ENCODE measurements around the gene RAC3. TPM values are rescaled to one million over a fixed set of nuclear protein-coding genes. Genes with fewer than 3 reads are reported as not detected.
"Not testable (repeated sequence)": the region's sequence is repeated elsewhere in the genome, so short reads cannot be mapped to it uniquely, and the experiment has no call there.

The RAC3 gene
- total and polyA plus RNA-seq, 2 donors: 5.9 to 10.4 TPM

- Histone ChIP-seq H3K4me1 (ENCODE audit: insufficient read depth) (no peaks in the 10 kb centered on the region), H3K4me3 (ENCODE audit: low read depth, low read length) (peak overlapping the region; percentile 42), H3K36me3 (ENCODE audit: insufficient read depth) (no peaks in the 10 kb centered on the region), H3K27ac (ENCODE audit: low read depth) (no peak overlapping the region)
- no peak for DNase-seq (ENCODE audit: extremely low spot score)
- 1% methylated on average over 94 of the region's 94 CpGs for WGBS
These were observed 792 bp upstream of the RAC3 start for GRCh38 chr17:82030470-82031302.

GRCh38 chr17:82031885-82032627 lies 578 bp downstream of the RAC3 start:
- Histone ChIP-seq H3K4me1 (ENCODE audit: insufficient read depth) (no peaks in the 10 kb centered on the region), H3K36me3 (ENCODE audit: insufficient read depth) (no peaks in the 10 kb centered on the region), H3K4me3 (ENCODE audit: low read depth, low read length) (peak overlapping the region; percentile 42), H3K27ac (ENCODE audit: low read depth) (no peak overlapping the region)
- 10% methylated on average over 59 of the region's 59 CpGs for WGBS
- no peak for DNase-seq (ENCODE audit: extremely low spot score)

GRCh38 chr17:82033359-82034085 lies 2.0 kb downstream of the RAC3 start:
- Histone ChIP-seq H3K36me3 (ENCODE audit: insufficient read depth) (no peaks in the 10 kb centered on the region), H3K4me3 (ENCODE audit: low read depth, low read length) (no peak overlapping the region), H3K4me1 (ENCODE audit: insufficient read depth) (no peaks in the 10 kb centered on the region), H3K27ac (ENCODE audit: low read depth) (no peak overlapping the region)
- 93% methylated on average over 38 of the region's 38 CpGs for WGBS
- no peak for DNase-seq (ENCODE audit: extremely low spot score)

GRCh38 chr17:82034371-82035011 lies 3.0 kb downstream of the RAC3 start:
- H3K27ac ChIP-seq (ENCODE audit: low read depth): no peak overlapping the region
- WGBS: 81% methylated on average over 23 of the region's 23 CpGs
- H3K36me3 ChIP-seq (ENCODE audit: insufficient read depth): no peaks in the 10 kb centered on the region

GRCh38 chr17:82035488-82035887 lies 4.0 kb downstream of the RAC3 start:
- no peaks in the 10 kb centered on the region for H3K36me3 ChIP-seq (ENCODE audit: insufficient read depth)
- 95% methylated on average over 8 of the region's 8 CpGs for WGBS
- H3K4me1 ChIP-seq (ENCODE audit: insufficient read depth): no peaks in the 10 kb centered on the region
- no peak overlapping the region for H3K27ac ChIP-seq (ENCODE audit: low read depth)
- no peak for DNase-seq (ENCODE audit: extremely low spot score)
- H3K4me3 ChIP-seq (ENCODE audit: low read depth, low read length): no peak overlapping the region

More at GRCh38 chr17:82034371-82035011, 3.0 kb downstream of the RAC3 start:
- no peaks in the 10 kb centered on the region for H3K4me1 ChIP-seq (ENCODE audit: insufficient read depth)
- H3K4me3 ChIP-seq (ENCODE audit: low read depth, low read length): no peak overlapping the region
- no peak for DNase-seq (ENCODE audit: extremely low spot score)

- no peak for DNase-seq (ENCODE audit: extremely low spot score)
- Histone ChIP-seq H3K4me1 (ENCODE audit: insufficient read depth) (no peaks in the 10 kb centered on the region), H3K27ac (ENCODE audit: low read depth) (no peak overlapping the region), H3K36me3 (ENCODE audit: insufficient read depth) (no peaks in the 10 kb centered on the region), H3K4me3 (ENCODE audit: low read depth, low read length) (no peak overlapping the region)
- WGBS: 90% methylated on average over 20 of the region's 20 CpGs
These were observed 4.6 kb downstream of the RAC3 start for GRCh38 chr17:82035956-82036633.

- H3K36me3 ChIP-seq (ENCODE audit: insufficient read depth): no peaks in the 10 kb centered on the region
- no peak for DNase-seq (ENCODE audit: extremely low spot score)
- WGBS: 36% methylated on average over 23 of the region's 23 CpGs
- no peaks in the 10 kb centered on the region for H3K4me1 ChIP-seq (ENCODE audit: insufficient read depth)
- peak overlapping the region; percentile 51 for H3K4me3 ChIP-seq (ENCODE audit: low read depth, low read length)
- peak overlapping the region; percentile 95 for H3K27ac ChIP-seq (ENCODE audit: low read depth)
These were observed 5.2 kb downstream of the RAC3 start for GRCh38 chr17:82036634-82037091.

- Histone ChIP-seq H3K36me3 (ENCODE audit: insufficient read depth) (no peaks in the 10 kb centered on the region), H3K4me3 (ENCODE audit: low read depth, low read length) (peak within 1 kb of the TSS; percentile 51), H3K27ac (ENCODE audit: low read depth) (peak within 1 kb of the TSS; percentile 95), H3K4me1 (ENCODE audit: insufficient read depth) (no peaks in the 10 kb centered on the region)
- under 1% methylated on average over 92 of the region's 92 CpGs for WGBS
- peak; percentile 87 for DNase-seq (ENCODE audit: extremely low spot score)
These were observed 5.8 kb downstream of the RAC3 start, which contains the start of gene DCXR for GRCh38 chr17:82037092-82037888. Gene DCXR (minus strand): TSS chr17:82037697. CDS start chr17:82037682, 15 bp downstream.

- Histone ChIP-seq H3K36me3 (ENCODE audit: insufficient read depth) (no peaks in the 10 kb centered on the region), H3K4me3 (ENCODE audit: low read depth, low read length) (peak overlapping the region; percentile 51), H3K4me1 (ENCODE audit: insufficient read depth) (no peaks in the 10 kb centered on the region), H3K27ac (ENCODE audit: low read depth) (peak overlapping the region; percentile 66)
- WGBS: 9% methylated on average over 10 of the region's 10 CpGs
- no peak for DNase-seq (ENCODE audit: extremely low spot score)
These were observed 6.4 kb downstream of the RAC3 start for GRCh38 chr17:82037889-82038195.

GRCh38 chr17:82038796-82039409 lies 7.4 kb downstream of the RAC3 start:
- not testable (repeated sequence) for H3K36me3 ChIP-seq (ENCODE audit: insufficient read depth); DNase-seq (ENCODE audit: extremely low spot score); H3K4me1 ChIP-seq (ENCODE audit: insufficient read depth); H3K4me3 ChIP-seq (ENCODE audit: low read depth, low read length); H3K27ac ChIP-seq (ENCODE audit: low read depth)
- WGBS: 90% methylated on average over 16 of the region's 16 CpGs

GRCh38 chr17:82039695-82040299 lies 8.3 kb downstream of the RAC3 start:
- Histone ChIP-seq H3K27ac (ENCODE audit: low read depth) (no peak overlapping the region), H3K4me1 (ENCODE audit: insufficient read depth) (no peaks in the 10 kb centered on the region), H3K4me3 (ENCODE audit: low read depth, low read length) (no peak overlapping the region), H3K36me3 (ENCODE audit: insufficient read depth) (no peaks in the 10 kb centered on the region)
- DNase-seq (ENCODE audit: extremely low spot score): no peak
- 90% methylated on average over 8 of the region's 8 CpGs for WGBS

Data from urinary bladder (tissue), 4 donors.